RKO (cell line): ENCODE data around the gene MUC6.

Experiments used
- DNase-seq: peaks from one replicate; pipeline ENCODE4 v3.0.0-alpha.2; 2016; ENCODE audit warnings: low spot score

Gene MUC6

DNA sequence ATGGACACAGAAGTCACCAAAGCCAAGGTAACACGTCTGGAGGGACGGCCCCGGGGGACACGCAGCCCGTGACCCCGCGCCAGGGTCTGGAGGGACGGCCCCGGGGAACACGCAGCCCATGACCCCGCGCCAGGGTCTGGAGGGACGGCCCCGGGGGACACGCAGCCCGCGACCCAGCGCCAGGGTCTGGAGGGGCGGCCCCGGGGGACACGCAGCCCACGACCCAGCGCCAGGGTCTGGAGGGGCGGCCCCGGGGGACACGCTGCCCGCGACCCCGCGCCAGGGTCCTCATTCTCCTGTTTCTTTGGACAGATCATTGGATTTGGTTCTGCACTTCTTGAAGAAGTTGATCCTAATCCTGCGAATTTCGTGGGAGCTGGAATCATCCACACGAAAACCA lies 27.1 kb downstream of the MUC6 start:
- DNase-seq = no peak

DNA sequence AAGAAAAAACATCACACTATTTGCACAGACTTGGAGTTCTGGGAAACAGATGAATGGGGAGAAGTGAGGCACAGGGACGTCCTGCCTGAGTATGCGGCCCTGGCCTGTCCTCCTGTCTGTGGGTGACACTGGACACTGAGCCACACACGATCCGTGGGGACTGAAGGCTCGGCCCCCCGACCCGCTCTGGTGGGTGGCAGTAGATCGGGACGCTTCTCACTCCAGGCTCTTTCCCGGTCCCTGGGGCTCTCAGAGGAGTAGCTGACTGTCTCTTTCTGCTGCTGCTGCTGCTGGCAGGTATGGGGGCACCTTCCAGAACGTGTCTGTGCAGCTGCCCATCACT lies 27.7 kb downstream of the MUC6 start:
- no peak for DNase-seq

DNA sequence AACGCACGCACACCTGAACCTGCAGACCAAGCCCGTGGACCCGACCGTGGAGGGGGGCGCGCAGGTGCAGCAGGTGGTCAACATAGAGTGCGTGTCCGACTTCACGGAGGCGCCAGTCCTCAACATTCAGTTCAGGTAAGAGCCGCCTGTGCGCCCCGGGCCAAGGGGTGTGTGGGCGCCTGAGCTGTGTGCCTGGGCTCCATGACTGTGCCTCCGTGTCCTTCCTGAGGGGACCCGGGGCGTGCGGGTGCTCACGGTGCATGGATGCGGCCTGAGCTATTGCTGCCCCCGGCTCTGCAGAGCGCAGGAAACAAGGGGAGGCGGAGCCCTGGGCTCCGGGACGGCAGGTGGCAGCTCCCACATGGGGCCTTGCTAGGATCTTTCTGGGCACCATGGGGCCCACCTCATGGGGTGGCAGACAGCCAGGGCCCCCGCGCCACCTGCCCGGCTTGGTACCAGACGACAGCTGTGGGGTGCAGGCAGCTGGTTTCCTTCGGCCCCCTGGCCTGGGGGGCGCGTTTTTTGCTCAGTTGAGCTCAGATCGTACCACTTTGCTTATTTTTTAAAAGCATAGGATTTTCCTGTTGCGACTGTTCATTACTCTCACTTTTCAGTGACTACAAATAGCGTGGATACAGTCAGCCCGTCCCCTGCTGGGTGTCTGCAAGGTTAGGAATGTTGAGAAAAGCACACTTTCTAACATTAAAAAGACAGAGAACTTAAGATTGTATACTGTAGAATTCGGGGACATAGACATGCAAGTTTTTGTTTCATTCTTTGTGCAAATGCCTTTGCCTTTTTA lies 28.3 kb downstream of the MUC6 start:
- no peak for DNase-seq

DNA sequence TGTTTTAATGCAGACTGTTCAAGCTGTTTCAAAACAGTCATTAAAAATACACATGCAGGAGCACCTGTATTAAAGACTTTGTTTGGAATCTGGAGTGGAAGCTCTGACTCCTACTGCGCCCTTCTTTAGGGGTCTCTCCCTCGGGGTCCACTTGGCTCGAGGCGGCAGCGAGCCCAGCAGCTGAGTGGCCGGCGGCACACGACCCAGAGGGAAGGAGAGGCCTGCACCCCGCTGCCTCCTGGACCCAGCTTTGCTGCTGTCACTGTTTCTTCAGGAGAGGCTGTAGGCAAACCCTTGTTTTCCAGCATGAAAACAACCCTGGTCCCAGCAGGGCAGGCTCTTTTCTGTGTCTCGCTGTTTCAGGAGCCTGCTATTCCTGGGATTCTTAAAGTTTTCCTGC lies 29.2 kb downstream of the MUC6 start:
- DNase-seq = no peak

DNA sequence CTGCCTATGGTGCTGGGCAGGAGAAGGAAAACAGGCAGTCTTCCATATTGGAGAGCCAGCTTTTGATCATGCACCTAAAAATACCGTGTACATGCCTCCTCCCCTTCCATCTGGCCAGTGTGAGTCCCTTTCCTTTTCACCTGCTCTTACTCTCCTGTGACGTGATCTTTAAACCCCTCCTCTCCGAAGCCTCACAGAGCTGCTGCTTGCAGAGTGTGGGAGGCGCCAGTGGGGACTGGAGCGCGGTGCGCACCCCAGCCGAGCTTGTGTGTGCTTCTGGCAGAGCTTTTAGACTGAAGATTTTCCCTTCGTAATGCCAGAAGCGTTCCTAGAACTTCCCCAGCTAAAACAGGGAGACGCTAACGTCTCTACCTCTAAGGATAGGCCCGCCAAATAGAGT lies 29.8 kb downstream of the MUC6 start:
- DNase-seq = no peak

DNA sequence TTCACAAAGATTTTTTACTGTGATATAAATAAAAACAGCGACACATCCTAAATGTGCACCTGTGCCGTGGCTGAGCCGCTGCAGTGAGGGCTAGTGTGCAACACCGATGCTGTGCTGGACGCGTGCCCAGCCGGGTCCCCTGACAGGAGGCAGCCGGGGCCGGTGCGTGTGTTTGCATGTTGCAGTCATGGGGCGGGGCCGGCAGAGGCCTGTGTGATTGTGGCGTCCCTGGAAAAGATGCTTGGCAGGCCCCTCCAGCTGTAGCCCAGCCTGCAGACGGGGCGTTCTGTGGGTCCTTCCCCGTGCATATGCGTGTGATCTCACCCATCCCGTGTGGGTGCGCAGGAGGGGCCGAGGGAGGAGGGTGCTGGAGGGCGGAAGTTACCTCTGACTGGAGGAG lies 30.6 kb downstream of the MUC6 start:
- DNase-seq = no peak

DNA sequence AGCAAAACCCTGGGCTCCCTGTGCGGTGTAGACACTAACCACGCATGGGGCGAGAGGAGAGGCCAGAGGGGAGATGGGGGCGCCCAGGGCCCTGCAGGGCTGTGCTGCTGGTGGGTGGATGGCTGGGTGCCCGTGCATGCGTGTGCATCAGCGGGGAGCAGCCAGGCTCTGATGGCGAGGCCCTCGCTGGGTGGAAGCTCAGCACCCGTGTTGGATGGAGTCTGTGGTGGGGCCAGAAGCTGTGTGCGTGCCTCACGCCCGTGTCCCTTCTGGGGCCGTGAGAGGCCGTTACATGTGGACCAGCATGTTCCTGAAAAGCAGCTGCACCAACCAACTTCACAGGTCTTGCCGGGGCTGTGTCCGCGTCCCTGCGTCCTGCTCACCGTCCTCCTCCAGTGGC lies 33.4 kb downstream of the MUC6 start:
- DNase-seq = no peak

DNA sequence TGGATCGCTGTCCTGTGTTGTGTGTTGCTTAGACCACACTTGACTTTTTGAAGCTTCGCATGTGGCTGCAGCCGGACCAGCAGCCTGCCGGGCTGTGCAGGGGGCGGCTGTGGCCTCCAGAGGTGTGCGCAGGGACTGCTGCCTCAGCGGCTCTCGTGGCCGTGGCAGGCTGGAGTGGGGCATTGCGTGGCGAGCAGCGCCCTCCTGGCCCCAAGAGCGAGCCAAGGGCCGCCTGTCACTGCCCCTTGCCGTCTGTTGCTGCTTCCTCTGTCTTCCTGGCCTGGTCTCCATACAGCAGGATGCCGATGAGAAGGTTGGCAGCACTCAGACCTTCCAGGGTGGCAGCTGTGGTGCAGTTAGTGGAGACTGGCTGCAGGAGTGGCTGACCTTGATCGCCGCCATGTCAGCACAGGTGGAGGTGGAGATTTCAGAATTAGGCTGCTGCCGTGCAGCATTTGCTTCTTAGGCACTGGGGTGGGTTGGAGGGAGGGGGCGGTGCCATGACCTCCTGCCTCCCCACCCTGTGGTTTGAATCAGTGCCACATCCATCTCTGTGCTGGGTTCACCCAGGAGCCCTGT lies 34.0 kb downstream of the MUC6 start:
- no peak for DNase-seq

DNA sequence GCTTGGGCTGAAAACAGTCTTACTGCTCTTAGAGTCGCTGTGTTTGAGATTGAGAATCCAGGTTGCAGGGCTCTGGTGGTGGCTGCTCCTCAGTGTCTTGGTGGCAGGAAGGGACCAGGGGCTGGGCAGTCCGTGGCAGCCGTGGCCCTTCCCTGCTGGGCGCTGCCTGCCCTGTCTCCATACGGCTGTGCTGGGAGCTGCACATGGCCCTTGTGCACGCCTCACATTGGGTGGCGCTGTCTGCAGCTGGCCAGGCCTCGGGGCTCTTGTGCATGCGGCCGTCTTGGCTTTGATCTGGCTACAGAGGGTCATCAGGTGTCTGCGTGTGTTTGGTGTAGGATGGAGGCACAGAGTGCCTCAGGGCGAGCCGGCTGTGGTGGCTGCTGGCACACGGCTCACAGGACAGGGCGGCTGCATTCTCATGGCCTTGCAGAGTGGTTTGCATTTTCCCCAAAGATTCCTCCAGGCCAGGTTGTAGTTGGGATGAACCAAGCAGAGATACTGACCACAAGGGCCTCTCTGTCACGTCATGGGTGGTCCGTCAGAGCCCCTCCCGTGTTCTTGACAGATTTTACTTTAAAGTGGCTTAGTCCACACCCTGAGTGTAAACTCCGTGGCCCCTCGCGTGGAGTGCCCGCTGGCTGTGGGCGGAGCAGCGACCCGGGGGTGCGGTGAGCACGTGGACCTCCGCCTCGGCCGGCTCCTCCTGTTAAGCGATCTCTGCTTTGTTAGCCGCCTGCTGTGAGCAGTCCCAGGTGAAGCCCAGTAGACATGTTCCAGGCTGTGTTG lies 34.7 kb downstream of the MUC6 start:
- DNase-seq = no peak

DNA sequence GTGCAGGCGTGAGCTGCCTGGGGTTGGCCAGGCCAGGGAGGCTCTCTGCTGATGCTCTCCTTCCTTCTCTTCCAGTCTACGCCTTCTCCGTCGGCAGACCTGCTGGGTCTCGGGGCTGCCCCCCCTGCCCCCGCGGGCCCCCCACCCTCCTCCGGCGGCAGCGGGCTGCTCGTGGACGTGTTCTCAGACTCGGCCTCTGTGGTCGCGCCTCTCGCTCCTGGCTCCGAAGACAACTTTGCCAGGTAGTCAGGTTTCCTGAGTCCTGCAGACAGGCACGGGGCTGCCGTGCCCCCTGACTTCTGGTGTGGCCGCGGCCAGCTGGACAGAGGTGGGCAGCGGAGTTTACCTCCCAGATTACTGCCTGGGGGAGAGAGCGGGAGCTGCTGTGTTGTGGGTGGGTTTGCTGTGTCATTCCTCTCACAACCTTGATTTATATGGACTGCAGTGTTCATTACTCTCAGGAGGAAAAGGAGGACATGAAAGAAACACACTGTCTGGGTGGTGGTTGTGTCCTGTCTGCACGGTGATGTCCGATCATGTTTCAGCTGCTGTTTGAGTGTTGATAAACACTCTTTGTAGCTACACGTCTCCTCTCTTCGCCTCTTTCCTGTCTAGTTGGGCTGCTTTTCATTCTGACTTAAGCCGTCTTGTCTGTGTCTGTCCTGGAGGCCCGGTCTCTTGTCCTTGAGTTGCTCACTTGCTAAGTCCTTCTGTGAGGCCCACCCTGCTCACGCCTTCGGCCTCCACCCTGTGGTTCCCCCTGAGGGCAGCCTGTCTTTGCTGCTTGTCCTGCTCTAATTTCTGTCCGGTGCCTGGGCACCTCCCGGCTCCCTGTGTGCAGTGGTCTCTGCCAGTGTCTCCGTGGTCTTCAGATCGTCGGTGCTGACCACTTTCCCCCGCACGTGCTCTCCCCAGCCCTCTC lies 35.9 kb downstream of the MUC6 start:
- DNase-seq = no peak

DNA sequence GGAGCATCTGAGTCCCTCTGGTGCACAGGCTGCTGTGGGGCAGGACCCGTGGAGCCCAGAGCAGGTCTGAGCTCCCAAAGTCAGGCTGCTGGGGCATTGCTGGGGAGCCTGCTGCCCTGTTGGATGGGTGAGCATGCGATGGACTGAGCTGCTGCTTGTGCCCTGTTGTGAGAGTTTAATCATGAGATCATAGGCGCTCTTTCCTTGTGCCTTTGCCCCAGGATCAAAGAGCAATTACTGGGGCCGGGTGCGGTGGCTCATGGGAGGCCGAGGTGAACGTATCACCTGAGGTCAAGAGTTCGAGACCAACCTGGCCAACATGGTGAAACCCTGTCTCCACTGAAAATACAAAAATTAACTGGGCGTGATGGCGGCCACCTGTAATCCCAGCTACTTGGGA lies 37.5 kb downstream of the MUC6 start:
- DNase-seq = no peak

DNA sequence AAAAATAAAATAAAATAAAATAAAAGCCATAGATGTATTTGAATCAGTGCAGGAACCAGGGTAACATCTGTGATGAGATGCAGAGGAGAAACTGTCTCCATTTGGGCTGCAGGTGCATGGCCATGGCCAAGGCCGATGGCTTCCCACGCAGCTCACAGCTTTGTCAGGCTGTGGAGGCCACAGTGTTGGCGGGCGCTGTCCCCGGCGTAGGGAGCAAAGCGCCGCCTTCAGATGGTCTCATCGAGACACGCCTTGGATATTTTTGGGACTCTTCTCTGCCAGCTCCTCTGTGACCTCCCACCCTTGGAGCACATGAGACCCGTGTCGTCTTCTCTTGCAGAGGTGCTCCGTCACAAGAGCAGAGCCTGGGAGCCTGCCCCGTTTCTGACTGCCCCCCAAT lies 38.6 kb downstream of the MUC6 start:
- no peak for DNase-seq

DNA sequence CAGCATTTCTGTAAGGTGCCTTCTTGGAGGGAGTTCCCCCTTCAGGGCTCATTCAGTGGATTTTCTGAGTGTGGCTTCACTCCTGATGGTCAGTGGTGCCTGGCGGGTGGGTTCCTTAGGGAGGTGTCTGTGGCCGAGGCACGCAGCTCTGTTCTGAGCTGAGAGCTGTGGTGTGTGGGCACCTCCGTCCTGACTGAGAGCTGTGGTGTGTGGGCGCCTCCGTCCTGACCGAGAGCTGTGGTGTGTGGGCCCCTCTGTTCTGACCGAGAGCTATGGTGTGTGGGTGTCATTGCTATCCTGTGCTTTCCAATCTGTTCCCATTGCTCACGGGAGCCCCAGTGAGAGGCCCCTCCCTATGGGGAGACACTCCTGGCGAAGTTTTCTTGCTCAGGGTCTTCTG lies 39.8 kb downstream of the MUC6 start:
- no peak for DNase-seq

DNA sequence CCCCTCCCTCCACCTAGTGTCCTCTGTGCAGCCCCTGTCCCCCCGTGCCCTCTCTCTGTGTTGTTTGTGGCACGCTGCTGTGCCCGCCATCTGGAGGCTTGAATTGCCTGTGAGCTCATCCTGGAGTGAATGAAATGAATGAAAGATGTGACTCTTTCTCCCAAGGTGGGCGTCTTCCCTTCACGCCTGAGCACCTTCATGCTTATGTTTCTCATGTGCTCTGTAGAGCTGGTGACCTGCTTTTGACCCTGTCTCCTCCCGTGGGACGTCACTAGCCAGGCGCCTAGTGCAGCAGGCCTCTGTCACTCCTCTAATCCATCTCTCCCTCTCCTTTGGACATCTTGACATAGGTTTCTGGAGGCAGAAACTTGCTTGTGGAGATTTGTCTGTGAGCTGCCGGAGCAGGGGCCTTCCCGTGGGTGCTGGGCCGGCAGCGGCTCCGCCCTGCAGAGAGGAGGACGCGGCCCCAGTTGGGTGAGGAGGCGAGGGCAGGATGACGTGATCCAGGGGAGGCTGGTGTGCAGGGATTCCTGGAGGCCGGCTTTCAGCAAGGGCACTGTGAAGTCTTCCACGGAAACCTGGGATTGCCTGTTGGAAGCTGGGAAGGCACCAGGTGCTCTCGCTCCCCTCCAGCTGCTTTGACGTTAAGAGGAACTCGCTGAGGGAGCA lies 40.6 kb downstream of the MUC6 start:
- no peak for DNase-seq

DNA sequence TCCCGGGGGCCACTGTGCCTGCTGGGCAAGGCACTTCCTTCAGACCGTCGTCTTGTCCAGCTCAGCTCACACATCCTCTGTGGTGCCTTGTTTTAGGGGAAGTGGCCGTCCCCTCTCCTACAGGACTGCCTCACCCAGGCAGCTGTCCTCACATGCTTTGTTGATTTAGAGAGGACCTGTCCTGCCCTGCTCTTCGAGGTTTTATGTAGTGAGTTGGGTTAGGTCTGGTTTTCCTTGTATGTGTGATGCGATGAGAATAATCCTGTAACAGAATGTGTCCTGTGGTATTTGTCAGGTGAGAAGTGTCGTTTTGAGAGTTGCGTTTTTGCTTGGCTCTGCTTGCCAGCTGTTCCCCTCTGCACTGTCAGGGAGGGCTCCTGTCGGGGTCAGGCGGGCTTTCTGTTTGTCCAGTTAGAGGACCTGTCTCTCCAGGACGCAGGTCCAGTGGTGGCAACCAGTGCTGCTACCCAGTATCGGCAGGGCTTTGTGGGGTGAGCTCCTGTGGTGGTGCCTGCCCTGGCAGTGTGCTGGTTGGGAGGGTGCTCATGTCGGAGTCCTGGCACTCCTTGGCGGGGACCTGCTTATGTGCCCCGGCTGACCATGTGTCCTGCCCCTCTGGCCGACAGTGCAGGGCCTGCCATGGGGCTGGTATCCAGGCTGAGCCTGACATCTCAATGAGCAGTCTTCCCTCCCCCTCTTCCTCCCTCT lies 41.3 kb downstream of the MUC6 start:
- DNase-seq = no peak

DNA sequence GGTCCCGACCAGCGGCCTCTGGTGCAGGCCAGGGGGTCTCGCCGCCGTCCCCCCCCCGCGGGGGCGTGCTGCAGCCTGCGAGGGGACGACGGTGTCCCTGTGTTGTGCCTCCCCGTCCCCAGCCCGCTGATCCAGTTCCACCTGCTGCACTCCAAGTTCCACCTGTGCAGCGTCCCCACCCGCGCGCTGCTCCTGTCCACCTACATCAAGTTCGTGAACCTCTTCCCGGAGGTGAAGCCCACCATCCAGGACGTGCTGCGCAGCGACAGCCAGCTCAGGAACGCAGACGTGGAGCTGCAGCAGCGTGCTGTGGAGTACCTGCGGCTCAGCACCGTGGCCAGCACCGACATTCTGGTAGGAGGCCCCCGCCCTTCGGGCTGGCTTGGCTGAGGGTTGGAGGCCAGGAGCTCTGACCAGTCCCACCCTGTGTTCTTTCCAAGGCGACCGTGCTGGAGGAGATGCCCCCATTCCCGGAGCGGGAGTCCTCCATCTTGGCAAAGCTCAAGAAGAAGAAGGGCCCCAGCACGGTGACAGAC lies 42.8 kb downstream of the MUC6 start:
- DNase-seq = no peak

DNA sequence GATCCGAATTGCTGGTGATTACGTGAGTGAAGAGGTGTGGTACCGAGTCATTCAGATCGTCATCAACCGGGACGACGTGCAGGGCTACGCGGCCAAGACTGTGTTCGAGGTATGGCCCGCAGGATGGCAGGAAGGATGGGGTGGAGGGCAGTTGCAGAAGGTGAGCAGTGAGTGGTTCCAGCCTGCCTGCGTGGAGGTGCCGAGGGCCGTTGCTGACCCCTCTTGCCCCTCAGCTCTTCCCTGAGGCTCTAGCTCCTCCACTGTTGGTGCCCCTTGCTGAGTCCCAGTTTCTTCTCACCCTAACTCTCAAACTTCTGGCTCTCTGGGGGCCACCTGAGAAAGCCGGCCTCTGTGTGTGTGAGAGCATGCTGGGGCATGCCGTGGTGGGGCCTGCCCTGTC lies 43.9 kb downstream of the MUC6 start:
- DNase-seq = no peak

DNA sequence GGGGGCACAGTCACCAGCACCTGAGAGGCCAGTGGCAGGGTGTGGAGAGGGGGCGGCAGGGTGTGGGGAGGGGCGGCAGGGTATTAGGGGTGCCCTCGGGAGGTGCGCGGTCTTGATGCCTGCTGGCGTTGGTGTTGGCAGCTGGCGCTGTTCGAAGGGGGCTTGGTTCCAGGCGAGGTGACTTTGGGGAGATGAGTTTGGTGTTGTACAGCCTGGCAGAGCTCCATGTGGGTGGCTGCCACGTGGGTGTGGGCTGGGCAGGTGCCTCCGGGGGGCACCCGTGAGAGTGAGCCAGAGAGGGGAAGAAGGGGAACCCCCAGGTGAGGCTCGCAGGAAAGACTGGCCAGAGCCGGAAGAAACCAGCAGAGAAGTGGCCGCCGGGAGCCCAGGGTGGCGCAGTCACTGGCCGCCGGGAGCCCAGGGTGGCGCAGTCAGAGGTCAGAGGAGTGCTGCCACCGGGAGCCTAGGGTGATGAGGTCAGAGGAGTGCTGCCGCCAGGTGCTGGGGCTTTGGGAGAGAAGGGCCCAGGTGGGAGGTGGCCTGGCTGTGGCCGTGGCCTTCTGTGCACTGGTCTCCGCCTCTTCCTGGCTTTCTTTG lies 44.7 kb downstream of the MUC6 start:
- no peak for DNase-seq

DNA sequence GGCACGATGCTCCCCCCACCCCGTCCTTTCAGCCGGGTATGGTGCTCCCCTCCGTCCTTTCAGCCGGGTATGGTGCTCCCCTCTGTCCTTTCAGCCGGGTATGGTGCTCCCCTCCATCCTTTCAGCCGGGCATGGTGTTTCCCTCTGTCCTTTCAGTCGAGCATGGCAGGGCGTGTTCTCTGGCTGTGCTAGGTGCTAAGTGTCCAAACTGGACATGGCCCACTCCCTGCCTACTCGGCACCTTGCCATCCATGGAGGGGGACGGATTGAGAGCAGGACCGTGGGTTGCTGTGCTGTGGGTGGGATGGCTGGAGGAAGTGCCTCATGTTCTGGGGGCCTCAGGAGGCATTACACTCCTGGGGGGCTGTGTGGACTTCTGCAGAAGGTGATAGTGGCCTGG lies 45.5 kb downstream of the MUC6 start:
- DNase-seq = no peak

DNA sequence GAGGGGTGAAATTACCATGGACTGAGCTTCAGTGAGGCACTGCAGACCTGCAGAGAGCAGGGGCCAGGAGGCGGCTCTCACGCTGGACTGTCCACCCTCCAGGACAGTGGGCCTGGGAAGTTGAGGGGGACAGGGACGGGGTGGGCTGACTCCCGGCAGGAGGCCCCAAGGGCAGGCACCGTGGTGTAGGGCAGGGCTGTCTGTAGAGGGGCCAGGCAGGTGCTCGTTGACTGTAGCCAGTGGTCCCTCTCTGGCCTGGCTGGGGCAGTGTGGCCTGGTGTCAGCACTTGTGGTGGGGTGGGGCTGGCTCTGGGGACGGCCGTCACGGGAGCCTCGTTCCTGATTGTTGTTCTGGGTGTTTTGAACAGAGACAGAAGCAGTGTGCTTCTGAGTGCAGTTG lies 46.4 kb downstream of the MUC6 start:
- no peak for DNase-seq
